ENCODE results near the gene RNF150. TPM values are rescaled to one million over a fixed set of nuclear protein-coding genes. Genes with fewer than 3 reads are reported as not detected.
A peak's percentile ranks its signal among the peaks of the same experiment; 100 is the strongest.

RNF150 gene
- total and polyA plus RNA-seq, 2 of the 4 experiments (the other 2 are of a cell fraction): 6.2 to 18.1 TPM

DNA sequence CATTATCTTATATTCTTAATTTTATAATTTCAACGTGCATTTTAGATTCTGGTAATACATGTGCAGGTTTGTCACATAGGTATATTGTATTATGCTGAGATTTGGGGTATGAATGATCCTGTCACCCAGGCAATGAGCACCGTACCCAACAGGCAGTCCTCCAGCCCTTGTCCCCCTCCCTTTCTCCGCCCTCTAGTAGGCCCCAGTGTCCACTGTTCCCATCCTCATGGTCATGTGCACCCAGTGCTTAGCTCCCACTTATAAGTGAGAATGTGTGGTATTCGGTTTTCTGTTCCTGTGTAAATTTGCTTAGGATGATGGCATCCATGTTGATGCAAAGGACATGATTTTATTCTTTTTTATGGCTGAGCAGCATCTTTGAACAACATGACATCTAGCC is 70.6 kb downstream of the RNF150 start:
- H2BK5ac ChIP-seq (ENCODE audit: low read depth, low read length, poor library complexity, severe bottlenecking): no peak overlapping the region
- no TSS peak for BruUV-seq (replicated peaks)
- no peak overlapping the region for H2AFZ ChIP-seq (replicated peaks; ENCODE audit: low read length, poor library complexity)
- no CpG with 5 or more reads among the region's 4 CpGs for WGBS, 2 experiments (ENCODE audit: extremely low coverage in 2 of 2, insufficient read length in 1 of 2)
- TF ChIP-seq CHD1 (IDR thresholded peaks at IDR 0.05; ENCODE audit: low read depth, low read length) (no peak), RAD21 (IDR thresholded peaks at IDR 0.05; ENCODE audit: low read length) (no peak), SMC3 (IDR thresholded peaks at IDR 0.05; ENCODE audit: low read depth, low read length) (no peak), MXI1 (IDR thresholded peaks at IDR 0.05; ENCODE audit: borderline replicate concordance, low read depth, low read length) (no peak), NFE2L2 (IDR thresholded peaks at IDR 0.05; ENCODE audit: low read depth, low read length) (no peak)
- TF ChIP-seq, protein P1, sequence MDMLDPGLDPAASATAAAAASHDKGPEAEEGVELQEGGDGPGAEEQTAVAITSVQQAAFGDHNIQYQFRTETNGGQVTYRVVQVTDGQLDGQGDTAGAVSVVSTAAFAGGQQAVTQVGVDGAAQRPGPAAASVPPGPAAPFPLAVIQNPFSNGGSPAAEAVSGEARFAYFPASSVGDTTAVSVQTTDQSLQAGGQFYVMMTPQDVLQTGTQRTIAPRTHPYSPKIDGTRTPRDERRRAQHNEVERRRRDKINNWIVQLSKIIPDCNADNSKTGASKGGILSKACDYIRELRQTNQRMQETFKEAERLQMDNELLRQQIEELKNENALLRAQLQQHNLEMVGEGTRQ (IDR thresholded peaks at IDR 0.05; ENCODE audit: low read depth, low read length): no peak
- TF ChIP-seq, protein P2, sequence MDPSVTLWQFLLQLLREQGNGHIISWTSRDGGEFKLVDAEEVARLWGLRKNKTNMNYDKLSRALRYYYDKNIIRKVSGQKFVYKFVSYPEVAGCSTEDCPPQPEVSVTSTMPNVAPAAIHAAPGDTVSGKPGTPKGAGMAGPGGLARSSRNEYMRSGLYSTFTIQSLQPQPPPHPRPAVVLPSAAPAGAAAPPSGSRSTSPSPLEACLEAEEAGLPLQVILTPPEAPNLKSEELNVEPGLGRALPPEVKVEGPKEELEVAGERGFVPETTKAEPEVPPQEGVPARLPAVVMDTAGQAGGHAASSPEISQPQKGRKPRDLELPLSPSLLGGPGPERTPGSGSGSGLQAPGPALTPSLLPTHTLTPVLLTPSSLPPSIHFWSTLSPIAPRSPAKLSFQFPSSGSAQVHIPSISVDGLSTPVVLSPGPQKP (IDR thresholded peaks at IDR 0.05; ENCODE audit: borderline replicate concordance, low read depth, low read length): no peak
- no peak overlapping the region for H3K18ac ChIP-seq (ENCODE audit: low read depth, low read length)
- H3K36me3 ChIP-seq (ENCODE audit: control insufficient read depth, insufficient read depth, low read length): no peaks in the 10 kb centered on the region
- H3K79me1 ChIP-seq (ENCODE audit: low read depth in 1 of 2, low read length in 2 of 2): peaks cover 0 to 3% of the 10 kb centered on the region in 2 experiments; a peak in 2 of 4 replicates
- no peak overlapping the region for H3K9ac ChIP-seq (ENCODE audit: low read depth, low read length)
- peak overlapping the region; percentile 33 for H2AK5ac ChIP-seq (ENCODE audit: low read depth, low read length)
- no peaks in the 10 kb centered on the region for H3K27me3 ChIP-seq (ENCODE audit: control insufficient read depth, insufficient read depth, low read length)
- no peak overlapping the region for H3K4ac ChIP-seq (ENCODE audit: low read depth, low read length)
- no peaks in the 10 kb centered on the region for H3K9me3 ChIP-seq (ENCODE audit: control insufficient read depth, insufficient read depth, low read length)
- peaks cover 5% of the 10 kb centered on the region; the same call in 1 of the 2 replicates for H3K4me1 ChIP-seq (ENCODE audit: control insufficient read depth, insufficient read depth, low read length)
- no peak overlapping the region for H2BK15ac ChIP-seq (ENCODE audit: low read depth, low read length)
- H2AK9ac ChIP-seq (replicated peaks; ENCODE audit: low read depth, low read length, poor library complexity): no peak overlapping the region
- dilution Hi-C loops (cut with HindIII; ENCODE audit: low sequenced_read_pairs, unreplicated experiment) (no loop called here), intact Hi-C loops (cut with micrococcal nuclease) (no loop called here), in situ Hi-C loops (cut with MboI; ENCODE audit: low sequenced_read_pairs) (no loop called here)
- H4K5ac ChIP-seq (ENCODE audit: low read depth, low read length): no peak overlapping the region
- ATAC-seq (ENCODE audit: low read depth) (no peak), DNase-seq (no peak)
- H3K4me3 ChIP-seq (ENCODE audit: insufficient read depth, low read depth, low read length): no peak overlapping the region
- ChIA-PET CTCF (no interaction called here), POLR2A (ENCODE audit: unreplicated experiment) (no interaction called here)
- 0 out of 2 replicates have a peak overlapping the region, but pooled peaks have one; percentile 16 for H2BK120ac ChIP-seq (ENCODE audit: low read depth, low read length)
- no peak overlapping the region for H2BK20ac ChIP-seq (ENCODE audit: low read depth, low read length)
- 0 out of 2 replicates have a peak overlapping the region, but pooled peaks have one; percentile 9 for H4K91ac ChIP-seq (ENCODE audit: insufficient read depth, low read depth, low read length)
- H3K27ac ChIP-seq (ENCODE audit: insufficient read depth, low read length): no peak overlapping the region
- H3K14ac ChIP-seq (replicated peaks; ENCODE audit: low read depth, low read length): no peak overlapping the region
- H3K23ac ChIP-seq (ENCODE audit: low read depth, low read length): no peak overlapping the region
- H3K56ac ChIP-seq (ENCODE audit: extremely low read depth, insufficient read depth, low read length): no peak overlapping the region
- no peak overlapping the region for H4K8ac ChIP-seq (ENCODE audit: low read depth in 2 of 2, low read length in 2 of 2)
- no peak overlapping the region for H3K4me2 ChIP-seq (ENCODE audit: low read depth, low read length)
- H4K20me1 ChIP-seq (ENCODE audit: insufficient read depth, low read length): no peaks in the 10 kb centered on the region
- H3K9me1 ChIP-seq (ENCODE audit: insufficient read depth, low read length): no peaks in the 10 kb centered on the region
